Fibroblast of the conjunctiva (primary cell): Measurements from ENCODE around the gene BAG2.

ENCODE experiments used
- DNase-seq: peaks from one replicate; pipeline ENCODE4 v3.0.0-alpha.2; 2010; ENCODE audit warnings: low read depth

The BAG2 gene

DNA sequence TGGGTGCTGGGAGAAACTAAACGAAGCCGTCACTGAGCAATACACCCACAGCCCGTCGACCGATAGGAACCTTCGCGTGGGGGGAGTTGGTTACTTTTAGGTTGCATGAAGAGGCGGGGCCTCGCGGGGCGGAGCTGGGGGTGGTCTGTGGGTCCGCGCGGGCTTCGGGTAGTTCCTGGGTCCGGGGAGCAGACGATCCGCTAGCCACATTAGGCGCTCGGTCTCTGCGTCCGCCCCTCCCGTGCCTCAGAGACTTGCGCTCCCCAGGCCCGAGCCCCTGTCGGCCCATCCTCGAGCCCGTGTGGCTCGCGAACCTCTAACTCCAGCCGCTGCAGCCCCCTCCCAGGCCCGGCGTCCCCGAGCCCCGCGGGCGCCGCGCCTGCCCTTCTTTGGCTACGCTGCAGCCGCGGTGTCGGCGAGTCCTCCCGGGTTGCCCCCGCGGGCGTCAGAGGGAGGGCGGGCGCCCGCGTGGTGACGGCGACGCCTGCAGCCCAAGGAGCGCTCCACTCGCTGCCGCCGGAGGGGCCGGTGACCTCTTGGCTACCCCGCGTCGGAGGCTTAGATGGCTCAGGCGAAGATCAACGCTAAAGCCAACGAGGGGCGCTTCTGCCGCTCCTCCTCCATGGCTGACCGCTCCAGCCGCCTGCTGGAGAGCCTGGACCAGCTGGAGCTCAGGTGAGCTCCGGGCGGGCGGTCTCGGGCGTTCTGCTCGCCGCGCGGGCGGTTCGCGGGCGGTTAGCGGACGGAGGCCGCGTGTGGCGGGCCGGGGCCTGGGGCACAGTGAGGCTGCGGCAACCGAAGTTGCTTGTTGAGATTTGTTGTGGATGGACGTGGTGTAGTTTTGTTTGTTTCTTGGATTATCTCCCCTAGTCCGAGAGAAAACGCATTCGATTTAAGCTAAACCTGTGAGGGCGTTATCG, at the start of gene BAG2:
TSS of gene BAG2 (plus strand) at position 191 of the 920 bp plus-strand sequence. CDS start at position 563, 372 bp downstream.
- peak; percentile 88 for DNase-seq

DNA sequence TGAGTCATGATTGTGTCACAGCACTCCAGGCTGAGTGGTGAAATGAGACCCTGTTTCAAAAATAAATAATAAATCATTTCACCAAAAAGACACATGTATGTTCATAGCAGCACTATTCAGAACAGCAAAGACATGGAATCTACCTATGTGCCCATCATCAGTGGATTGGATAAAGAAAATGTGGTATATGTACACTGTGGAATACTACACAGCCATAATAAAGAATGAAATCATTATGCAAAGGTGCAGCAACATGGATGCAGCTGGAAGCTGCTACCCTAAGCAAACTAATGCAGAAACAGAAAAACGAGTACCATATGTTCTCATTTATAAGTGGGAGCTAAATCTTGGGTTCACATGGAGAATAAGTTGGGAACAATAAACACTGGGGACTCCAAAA, 49.0 kb upstream of the BAG2 start:
- DNase-seq: no peak

DNA sequence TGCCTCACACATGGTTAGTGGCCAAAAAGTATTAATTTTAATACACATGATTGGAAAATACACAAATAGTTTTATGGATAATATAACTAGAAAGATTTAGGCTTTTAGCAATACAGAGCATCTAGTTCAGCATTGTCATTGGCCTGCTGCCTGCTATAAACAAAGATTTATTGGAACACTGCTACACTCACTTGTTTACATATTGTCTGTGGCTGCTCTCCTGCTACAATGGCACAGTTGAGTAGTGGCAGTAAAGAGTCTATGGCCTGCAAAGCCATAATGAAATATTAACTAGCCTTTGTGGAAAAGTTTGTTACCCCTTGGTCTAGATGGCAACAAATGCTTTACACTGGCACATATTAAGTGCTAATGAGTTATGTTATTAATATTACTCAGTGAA, 44.4 kb upstream of the BAG2 start:
- DNase-seq: no peak

DNA sequence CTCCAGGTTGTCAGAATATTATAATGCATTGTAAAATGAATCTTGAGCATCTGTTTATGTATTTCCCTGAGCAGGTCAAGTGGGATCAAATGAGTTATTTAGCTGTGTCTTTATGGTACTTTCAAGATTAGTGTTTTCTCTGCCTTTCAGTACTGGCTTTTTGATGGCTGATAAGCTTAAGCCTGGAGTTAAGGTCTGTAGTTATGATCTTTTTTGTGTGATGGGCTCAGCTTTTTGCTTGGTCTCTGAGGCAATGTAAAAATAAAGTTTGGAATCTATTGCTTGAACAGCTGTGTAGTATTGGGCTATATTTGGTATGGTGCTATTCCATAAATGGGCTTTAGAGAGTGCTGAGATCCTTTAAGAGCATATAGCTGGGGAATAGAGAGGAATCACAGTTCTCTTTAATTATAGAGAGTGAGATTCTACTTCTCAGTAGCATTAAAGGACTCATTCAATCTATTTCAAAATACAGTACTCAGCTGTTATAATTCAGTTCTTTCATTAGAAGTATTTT, 41.4 kb upstream of the BAG2 start:
- no peak for DNase-seq

DNA sequence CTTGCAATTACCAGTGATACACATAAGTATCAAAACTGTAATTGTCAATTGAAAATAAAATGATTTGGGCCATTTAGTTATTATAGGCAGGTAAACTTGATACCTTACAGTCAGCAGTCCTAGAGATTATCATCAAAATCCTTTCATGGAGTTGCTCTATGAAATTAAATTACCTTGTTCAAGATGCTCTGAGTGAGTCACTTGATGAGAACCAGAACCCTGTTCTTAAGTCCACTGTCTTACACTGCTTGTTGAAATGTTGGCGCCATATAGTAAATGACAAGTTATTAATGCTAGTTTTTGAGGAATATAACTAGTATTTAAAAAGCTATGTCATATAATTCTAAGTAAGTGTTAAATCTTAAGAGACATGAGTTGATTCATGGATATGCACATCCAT, 37.2 kb upstream of the BAG2 start:
- DNase-seq: no peak

DNA sequence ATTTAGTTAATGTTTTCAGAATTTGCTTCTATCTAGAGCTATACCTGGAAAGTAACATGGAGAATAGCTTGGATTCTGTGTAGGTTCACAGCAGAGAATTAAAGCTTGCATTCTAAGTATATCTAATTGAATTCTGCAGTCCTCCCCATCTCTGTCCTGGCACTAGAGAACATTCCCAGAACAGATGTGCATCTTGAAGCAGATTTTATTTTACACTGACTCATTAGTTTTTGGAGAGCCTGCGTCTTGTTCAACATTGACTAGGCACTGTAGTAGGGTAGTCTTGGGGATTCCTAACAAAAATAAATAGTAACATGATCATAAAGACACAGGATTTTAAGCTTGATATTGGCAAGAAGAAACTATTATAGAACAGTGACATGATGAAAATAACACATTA, 36.2 kb upstream of the BAG2 start:
- DNase-seq: peak; percentile 43

DNA sequence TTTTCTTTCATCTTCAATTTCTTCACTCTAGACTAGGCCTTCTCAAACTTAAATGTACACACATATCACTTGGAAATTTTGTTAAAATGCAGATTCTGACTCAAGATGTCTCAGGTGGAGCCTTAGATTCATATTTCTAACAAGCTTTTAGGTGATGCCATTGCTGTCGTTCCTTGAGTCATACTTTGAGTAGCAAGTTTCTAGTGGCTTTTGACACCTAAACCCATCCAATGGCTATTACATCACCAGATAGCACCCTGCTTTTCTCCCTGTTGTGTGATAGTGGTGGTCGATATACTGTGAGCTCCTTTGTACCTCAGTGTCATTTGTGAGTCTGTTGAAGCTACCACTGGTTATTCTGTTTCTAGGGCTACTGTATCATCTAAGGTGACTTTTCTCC, 34.8 kb upstream of the BAG2 start:
- no peak for DNase-seq

DNA sequence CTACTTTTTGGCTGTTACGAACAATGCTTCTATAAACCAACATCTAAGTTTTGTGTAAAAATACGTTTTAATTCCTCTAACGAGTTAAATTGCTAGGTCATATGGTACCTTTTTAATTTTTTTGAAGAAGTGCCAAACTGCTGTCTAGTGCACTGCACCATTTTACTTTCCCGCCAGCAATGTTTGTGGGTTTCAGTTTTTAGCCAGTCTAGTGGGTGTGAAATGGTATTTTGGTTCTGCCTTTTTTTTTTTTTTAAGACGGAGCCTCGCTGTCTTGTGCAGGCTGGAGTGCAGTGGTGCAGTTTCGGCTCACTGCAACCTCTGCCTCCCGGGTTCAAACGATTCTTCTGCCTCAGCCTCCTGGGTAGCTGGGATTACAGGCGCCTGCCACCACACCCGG, 34.1 kb upstream of the BAG2 start:
- no peak for DNase-seq

DNA sequence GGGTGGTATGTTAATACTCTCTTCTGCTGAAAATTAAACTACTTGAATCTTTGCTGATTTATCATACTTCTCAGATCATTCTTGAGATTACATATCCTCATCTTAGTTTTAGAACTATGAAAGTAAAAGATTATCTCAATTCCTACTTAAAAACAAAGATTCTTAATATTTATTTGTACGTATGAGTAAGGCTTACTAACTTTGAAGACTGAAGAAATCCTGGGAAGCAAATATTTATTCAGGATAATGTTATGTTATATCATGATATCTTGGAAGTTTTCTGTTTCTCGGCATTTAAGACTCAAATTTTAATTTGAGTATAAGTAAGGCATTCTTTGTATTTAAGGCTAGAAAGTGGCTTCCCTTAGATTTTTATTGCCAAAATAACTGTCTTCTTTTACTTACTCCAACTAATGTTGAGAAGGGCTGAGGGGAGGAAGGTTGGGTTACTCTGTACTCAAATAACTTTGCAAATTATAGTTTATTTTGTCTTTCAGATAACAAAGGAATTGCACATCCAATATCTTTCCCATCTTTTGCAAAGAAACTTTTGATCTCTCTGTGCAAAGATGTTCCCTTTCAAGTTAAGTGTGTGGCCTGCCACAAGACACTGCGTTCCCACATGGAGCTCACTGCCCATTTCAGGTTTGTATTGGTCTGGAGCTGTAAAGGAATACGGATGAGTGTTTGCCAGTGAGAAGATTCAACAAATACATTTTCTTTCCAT, 30.5 kb upstream of the BAG2 start:
- no peak for DNase-seq

DNA sequence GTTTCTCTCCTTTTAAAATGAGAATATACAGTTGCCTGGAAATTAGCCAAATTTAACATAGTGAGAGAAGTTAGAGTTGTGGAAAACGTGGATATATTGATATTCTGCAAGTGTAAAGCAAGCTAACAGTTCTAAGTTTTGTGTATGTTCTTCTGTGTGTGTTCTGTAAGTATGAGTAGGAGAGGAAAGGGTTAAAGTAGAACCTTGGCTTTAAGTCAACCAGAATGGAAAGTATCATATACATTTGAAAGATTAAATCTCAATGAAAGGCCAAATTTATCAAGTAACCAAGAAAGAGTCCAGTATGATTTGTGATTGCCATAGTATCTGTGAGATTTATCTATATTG, 30.0 kb upstream of the BAG2 start:
- no peak for DNase-seq

DNA sequence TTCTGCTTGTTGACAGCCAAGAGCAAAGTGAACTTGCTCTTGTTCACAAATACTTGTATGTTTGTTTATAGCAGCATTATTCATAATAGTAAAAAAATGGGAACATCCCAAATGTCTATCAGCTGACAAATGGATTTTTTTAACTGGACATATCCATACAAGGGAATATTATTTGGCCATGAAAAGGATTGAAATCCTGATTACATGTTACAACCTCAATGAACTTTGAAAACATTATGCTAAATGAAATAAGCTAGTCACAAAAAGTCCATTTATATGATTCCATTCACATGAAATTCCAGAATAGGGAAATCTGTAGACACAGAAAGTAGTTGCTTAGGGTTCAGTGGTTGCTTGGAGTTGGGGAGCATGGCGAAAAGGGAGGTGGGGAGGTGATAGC, 28.4 kb upstream of the BAG2 start:
- DNase-seq: no peak

DNA sequence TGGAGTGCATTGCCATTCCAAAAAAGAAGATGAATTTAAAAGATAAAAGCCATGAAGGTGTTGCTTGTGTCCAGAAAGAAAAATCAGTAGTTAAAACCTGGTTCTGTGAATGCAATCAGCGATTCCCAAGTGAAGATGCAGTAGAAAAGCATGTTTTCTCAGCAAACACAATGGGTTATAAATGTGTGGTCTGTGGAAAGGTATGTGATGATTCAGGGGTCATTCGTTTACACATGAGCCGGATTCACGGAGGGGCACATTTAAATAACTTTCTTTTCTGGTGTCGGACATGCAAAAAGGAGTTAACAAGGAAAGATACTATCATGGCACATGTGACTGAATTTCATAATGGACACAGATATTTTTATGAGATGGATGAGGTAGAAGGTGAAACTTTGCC, 24.7 kb upstream of the BAG2 start:
- no peak for DNase-seq

DNA sequence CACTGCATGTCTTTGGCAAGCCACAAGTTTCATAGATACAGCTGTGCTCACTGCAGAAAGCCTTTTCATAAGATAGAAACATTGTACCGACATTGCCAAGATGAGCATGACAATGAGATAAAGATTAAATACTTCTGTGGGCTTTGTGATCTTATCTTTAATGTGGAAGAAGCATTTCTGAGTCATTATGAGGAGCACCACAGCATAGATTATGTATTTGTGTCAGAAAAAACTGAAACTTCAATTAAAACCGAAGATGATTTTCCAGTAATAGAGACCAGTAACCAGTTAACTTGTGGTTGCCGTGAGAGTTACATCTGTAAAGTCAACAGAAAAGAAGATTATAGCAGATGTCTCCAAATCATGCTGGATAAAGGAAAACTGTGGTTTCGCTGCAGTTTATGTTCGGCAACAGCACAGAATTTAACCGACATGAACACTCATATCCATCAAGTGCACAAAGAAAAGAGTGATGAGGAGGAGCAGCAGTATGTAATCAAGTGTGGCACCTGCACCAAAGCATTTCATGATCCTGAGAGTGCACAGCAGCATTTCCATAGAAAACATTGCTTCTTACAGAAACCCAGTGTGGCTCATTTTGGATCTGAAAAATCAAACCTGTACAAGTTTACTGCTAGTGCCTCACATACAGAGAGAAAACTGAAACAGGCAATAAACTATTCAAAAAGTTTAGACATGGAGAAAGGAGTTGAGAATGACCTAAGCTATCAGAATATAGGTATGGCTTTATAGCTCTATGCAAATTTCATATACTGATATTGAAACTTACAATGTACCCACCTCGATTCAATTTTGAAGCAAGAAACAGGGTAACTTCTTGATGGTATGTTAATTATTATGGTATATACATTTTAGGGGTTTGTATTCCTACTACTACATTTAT, 23.9 kb upstream of the BAG2 start:
- no peak for DNase-seq

DNA sequence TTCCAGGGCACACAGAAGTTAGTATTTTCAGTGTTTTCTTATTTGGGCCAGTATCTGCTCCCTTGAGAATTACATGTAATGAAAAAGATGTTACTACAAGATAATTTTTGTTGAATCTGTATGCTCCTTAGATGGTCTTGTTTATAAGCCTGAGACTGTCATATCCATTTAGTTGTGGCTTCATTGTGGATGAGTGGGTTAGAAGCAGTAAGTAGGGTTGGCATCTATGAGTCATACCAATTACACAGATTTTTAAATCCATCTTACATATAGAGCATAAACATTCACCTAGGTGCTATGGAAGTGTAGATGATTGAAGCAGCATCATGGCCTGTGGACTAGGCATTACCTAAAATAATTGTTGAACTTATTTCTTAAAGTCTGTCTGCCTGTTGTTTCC, 13.5 kb upstream of the BAG2 start:
- DNase-seq: no peak

DNA sequence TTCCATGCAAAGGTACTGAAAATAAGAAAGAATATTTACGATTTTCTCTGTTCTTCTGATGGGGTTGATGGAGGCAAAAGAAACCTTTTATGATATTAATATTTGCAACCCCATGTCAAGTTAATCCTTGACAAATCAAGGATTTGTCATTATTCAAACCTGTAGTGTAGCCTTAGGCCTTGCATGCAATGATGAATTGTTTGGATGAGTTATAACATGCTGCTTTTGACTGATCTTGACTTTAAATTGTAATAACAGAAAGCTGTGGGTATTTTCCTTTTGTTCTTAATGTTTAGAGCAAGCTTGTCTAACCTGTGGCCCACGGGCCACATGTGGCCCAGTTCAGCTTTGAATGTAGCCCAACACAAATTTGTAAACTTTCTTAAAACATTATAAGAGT, 13.0 kb upstream of the BAG2 start:
- no peak for DNase-seq

DNA sequence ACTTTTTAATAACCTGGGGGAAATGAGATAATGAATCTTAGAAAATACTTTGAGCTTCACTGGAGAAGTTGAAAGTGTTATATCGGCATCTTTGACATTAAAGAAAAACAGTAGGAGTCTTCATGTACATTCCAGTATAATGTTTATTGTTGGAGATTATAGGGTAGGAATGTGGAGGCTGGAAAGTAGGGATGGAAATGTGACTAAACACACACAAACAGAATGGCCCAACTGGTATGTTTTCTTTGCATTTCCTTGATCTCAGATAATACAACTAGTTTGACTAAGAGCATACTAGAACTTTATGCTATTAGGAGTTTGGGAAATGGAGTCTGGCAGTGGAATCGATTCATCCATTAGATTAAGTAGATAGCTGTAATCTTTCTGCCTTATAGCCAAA, 10.1 kb upstream of the BAG2 start:
- no peak for DNase-seq

DNA sequence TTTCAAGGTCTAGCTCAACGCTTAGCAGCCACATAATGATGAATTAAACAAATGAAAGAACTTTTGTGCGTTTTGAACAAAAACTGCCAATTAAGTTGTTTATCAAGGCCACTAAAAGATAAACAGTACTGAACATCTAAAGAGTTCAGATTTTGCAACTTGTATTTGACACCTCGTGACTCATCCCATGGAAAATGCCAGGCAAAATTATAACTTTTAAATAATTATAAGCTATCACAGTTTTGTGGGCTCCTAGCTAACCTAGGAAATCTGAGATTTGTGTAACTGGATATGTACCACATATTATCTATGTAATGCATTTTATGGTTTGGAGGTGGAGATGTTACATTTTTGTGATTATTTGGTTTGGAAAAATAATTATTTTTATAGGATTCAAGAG, 9.6 kb upstream of the BAG2 start:
- no peak for DNase-seq

DNA sequence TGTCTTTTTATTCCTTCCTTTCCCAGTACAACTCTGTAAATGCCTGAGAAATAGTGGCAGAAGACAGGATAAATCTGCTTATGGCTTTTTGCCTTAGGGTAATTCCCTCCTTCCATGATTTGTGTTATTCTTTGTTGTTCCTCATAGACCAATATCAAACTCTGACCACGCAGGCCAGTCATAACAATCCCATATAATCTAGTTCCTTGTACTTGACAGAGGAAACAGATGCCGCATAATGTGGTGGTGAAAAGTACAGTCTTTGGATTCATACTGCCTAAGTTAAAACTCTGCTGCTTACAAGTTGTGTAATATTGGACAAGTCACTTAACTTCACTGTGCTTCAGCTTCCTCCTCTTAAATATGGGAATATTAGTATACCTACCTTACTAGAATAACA, 8.2 kb upstream of the BAG2 start:
- no peak for DNase-seq

DNA sequence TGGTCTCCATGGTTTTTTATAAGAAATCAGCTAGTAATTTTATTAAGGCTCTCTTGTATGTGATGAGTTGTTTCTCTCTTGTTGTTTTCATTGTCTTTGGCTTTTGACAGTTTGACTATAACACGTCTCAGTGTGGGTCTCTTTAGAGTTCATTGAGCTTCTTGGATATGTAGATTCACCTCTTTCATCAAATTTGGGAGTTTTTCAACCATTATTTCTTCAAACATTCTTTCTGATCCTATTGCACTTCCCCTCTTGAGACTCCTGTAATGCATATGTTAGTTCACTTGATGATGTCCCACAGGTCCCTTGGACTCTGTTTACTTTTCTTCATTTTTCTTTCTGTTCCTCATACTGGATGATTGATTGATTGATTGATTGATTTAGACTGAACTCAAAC, 7.0 kb upstream of the BAG2 start:
- DNase-seq: no peak

DNA sequence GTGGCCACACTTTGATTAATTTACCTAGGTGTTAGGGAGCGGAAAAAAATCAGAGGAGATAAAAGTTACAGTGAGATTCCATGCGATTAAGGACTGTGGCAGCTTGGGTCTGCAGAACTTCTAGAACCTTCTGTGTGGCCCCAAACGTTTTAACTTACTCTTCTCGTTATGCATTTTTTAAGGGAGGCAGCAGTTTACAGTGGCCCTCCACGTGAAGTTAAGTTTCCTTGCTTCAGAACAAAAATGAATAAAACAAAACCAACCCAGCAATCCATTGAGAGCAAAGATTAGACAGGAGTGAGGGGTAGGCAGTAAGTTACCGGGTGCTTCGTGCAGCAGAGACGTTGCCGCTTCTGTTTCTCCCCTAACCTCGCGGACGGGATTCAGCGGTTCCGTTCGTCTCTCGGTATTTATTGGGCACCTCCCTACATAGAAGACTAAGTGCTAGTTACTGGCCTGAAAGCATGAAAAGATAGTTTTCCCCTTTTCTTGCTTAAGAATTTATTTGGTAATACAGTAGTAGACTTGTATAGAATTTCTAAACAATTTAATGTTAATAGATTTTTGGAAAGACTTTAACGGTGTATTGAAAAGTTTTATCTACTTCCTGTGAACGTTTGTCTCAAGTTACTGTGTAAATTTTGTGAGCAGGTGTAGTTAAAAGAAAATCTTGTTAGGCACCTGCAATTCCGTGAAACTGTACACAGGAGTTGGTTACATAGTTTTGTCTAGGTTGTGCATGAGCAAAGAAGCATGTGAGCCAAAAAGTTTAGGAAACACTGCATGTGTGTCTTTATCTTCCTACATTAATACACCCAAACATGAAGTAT, 1.1 kb downstream of the BAG2 start:
- DNase-seq: no peak

DNA sequence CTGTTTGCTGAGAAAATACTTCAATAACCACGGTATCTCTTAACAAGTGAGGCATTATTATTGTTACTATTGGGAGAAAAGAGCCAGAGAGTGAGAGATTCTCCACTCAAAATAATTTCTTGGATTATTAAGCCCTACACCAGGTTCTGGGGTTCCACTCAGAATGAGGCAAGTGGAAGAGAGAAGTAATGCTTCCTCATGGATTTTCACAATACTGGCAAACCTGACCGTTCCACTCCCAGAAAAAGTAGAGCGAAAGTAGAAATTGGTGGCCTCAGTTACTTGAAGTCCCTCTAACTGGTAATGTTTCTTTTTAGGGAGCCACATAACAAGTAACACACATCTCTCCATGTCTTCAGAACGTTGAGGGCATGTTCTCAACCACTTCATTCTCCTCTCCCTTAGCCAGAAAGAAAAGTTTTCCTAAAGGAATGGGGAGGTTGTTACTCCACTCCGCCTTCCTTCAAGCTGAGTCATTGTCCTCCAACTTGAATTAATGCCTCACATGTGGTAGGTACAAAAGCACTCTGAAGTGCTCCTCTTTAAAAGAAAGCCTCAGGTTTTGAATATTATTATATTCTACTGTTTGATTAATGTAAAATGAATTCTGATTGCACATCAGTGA, 1.9 kb downstream of the BAG2 start:
- DNase-seq: peak; percentile 59
